DOHH2 (cell line): ENCODE results near the gene NMNAT2.

ENCODE experiments used
- H3F3A ChIP-seq: fragments of 200-600 bp; sonication (generic), shearing (Covaris generic); 2 replicates; pipeline ENCODE4 v1.6.0; 2016; ENCODE audit warnings: antibody characterized with exemption, mild to moderate bottlenecking; ENCODE audit not compliant: control insufficient read depth, insufficient read depth
- H3K27ac ChIP-seq: fragments of 200-600 bp; sonication (generic); 2 replicates; pipeline ENCODE4 v1.5.1; 2014; ENCODE audit warnings: low read depth, mild to moderate bottlenecking, low read length, moderate library complexity
- H3K27me3 ChIP-seq: fragments of 200-600 bp; sonication (generic); 2 replicates; pipeline ENCODE4 v1.6.1; 2014; ENCODE audit warnings: mild to moderate bottlenecking, low read length, mixed read lengths; ENCODE audit not compliant: control insufficient read depth
- H3K36me3 ChIP-seq: fragments of 200-600 bp; sonication (generic); 2 replicates; pipeline ENCODE4 v1.6.1; 2014; ENCODE audit warnings: mild to moderate bottlenecking, low read length, moderate library complexity, mixed read lengths; ENCODE audit not compliant: control insufficient read depth
- H3K4me1 ChIP-seq: fragments of 200-600 bp; sonication (generic); 2 replicates; pipeline ENCODE4 v1.6.1; 2014; ENCODE audit warnings: mild to moderate bottlenecking, low read length, mixed read lengths; ENCODE audit not compliant: control insufficient read depth
- H3K4me2 ChIP-seq: fragments of 200-600 bp; sonication (generic); 2 replicates; pipeline ENCODE4 v1.6.0; 2014; ENCODE audit warnings: mild to moderate bottlenecking, low read length, moderate library complexity
- H3K4me3 ChIP-seq: fragments of 200-600 bp; sonication (generic); 2 replicates; pipeline ENCODE4 v1.5.1; 2014; ENCODE audit warnings: mild to moderate bottlenecking, low read length, mixed read lengths
- H3K79me2 ChIP-seq: fragments of 200-600 bp; sonication (generic); 2 replicates; pipeline ENCODE4 v1.6.1; 2014; ENCODE audit warnings: mild to moderate bottlenecking, low read length, mixed read lengths; ENCODE audit not compliant: control insufficient read depth
- H3K9me2 ChIP-seq: fragments of 200-600 bp; sonication (generic); replicated peaks from 2 replicates; pipeline ENCODE4 v1.6.1; 2014; ENCODE audit warnings: mild to moderate bottlenecking, low read length, mixed read lengths; ENCODE audit not compliant: control insufficient read depth
- H3K9me3 ChIP-seq: fragments of 200-600 bp; sonication (generic); 2 replicates; pipeline ENCODE4 v1.6.1; 2014; ENCODE audit warnings: antibody characterized with exemption, low read length, mixed read lengths; ENCODE audit not compliant: control insufficient read depth, insufficient read depth
- H4K20me1 ChIP-seq: fragments of 200-600 bp; sonication (generic); 2 replicates; pipeline ENCODE4 v1.6.0; 2014; ENCODE audit warnings: low read depth, mild to moderate bottlenecking, antibody characterized with exemption, low read length, moderate library complexity; ENCODE audit not compliant: control insufficient read depth, insufficient read depth
- EZH2phosphoT487 ChIP-seq: fragments of 200-600 bp; sonication (generic); IDR thresholded peaks from 2 replicates; pipeline ENCODE4 v1.6.1; 2017; ENCODE audit warnings: borderline replicate concordance, mild to moderate bottlenecking, antibody characterized with exemption, low read length, moderate library complexity, mixed read lengths
- TF ChIP-seq, protein P1 (sequence below): fragments of 200-600 bp; sonication (generic); IDR thresholded peaks from one replicate; pipeline ENCODE4 v1.5.1; 2014; ENCODE audit warnings: antibody characterized with exemption, mild to moderate bottlenecking, low read depth, low read length; ENCODE audit not compliant: poor library complexity, severe bottlenecking

The NMNAT2 gene

DNA sequence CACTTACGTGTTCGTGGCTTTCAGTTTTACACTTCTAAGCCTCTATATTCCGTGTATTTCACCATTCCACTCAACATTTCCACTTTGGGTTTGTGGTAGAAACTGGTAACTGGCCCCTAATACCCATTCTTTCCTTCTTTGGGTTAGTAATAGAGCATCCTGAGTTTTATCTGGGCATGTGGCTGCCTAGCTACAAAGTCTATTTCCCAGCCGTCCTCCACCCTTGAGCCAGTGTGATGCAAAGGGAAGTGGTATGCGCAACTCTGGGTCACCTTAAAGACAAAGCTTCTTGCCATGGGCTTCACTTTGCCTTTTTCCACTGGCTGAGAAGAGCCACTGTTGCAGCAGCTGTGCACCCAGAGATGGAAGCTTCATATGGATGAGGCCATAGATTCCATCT is 158.3 kb downstream of the NMNAT2 start:
- Histone ChIP-seq H4K20me1 (no peaks in the 10 kb centered on the region), H3K9me2 (no peaks in the 10 kb centered on the region), H3K9me3 (peaks cover 2% of the 10 kb centered on the region)

DNA sequence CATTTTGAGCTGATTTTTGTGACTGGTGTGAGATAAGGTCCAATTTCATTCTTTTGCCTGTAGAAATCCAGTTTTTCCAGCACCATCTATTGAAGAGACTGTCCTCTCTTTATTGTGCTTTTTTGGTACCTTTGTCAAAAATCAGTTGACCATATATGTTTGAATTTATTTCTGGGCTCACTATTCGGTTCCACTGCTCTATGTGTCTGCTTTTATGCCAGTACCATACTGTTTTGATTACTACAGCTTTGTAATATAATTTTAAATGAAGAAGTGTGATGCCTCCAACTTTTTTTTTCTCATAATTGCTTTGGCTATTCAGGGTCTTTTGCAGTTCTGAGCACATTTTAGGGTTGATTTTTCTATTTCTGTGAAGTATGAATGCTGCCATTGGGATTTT is 163.1 kb downstream of the NMNAT2 start:
- H3F3A ChIP-seq = no peaks in the 10 kb centered on the region
- peaks cover 4% of the 10 kb centered on the region for H3K9me3 ChIP-seq
- no peaks in the 10 kb centered on the region for H3K79me2 ChIP-seq
- H3K27me3 ChIP-seq = peaks cover 11% of the 10 kb centered on the region; the same call in 1 of the 2 replicates
- no peaks in the 10 kb centered on the region for H3K9me2 ChIP-seq
- no peak for TF ChIP-seq EZH2phosphoT487
- TF ChIP-seq, protein P1, sequence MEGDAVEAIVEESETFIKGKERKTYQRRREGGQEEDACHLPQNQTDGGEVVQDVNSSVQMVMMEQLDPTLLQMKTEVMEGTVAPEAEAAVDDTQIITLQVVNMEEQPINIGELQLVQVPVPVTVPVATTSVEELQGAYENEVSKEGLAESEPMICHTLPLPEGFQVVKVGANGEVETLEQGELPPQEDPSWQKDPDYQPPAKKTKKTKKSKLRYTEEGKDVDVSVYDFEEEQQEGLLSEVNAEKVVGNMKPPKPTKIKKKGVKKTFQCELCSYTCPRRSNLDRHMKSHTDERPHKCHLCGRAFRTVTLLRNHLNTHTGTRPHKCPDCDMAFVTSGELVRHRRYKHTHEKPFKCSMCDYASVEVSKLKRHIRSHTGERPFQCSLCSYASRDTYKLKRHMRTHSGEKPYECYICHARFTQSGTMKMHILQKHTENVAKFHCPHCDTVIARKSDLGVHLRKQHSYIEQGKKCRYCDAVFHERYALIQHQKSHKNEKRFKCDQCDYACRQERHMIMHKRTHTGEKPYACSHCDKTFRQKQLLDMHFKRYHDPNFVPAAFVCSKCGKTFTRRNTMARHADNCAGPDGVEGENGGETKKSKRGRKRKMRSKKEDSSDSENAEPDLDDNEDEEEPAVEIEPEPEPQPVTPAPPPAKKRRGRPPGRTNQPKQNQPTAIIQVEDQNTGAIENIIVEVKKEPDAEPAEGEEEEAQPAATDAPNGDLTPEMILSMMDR = no peak
- no peak overlapping the region for H3K27ac ChIP-seq
- H3K4me1 ChIP-seq = no peaks in the 10 kb centered on the region
- no peak overlapping the region for H3K4me2 ChIP-seq
- no peak overlapping the region for H3K4me3 ChIP-seq
- H4K20me1 ChIP-seq = no peaks in the 10 kb centered on the region
- no peaks in the 10 kb centered on the region for H3K36me3 ChIP-seq

More for the DNA sequence above, 158.3 kb downstream of the NMNAT2 start:
- Histone ChIP-seq H3K36me3 (no peaks in the 10 kb centered on the region), H3K4me1 (no peaks in the 10 kb centered on the region), H3K4me2 (no peak overlapping the region), H3K27me3 (0 out of 2 replicates have a peak, but pooled peaks cover 5% of the 10 kb centered on the region), H3K79me2 (no peaks in the 10 kb centered on the region), H3K27ac (no peak overlapping the region), H3K4me3 (no peak overlapping the region), H3F3A (no peaks in the 10 kb centered on the region)
- TF ChIP-seq, protein P1 = no peak
- TF ChIP-seq EZH2phosphoT487 = no peak

DNA sequence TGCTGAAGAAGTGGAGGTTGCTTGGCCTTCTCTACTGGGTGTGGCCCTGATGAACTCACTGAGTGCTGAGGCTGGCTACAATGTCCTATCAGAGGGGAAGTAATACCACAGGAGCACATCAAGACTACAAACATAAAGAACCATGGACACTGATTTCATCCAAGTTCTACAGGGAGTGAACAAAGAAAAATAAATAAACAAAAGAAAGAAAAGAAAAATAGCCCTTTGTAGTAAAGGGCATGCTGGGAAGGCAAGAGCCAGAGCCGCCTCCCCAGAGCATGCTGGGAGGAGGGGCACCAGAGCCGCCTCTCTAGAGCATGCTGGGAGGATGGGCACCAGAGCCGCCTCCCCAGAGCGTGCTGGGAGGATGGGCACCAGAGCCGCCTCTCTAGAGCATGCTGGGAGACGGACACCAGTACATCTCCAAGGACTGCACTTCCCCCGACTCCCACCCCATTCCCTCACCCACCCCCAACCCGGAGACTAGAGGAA is 166.2 kb downstream of the NMNAT2 start:
- Histone ChIP-seq H3K79me2 (no peaks in the 10 kb centered on the region), H3K36me3 (no peaks in the 10 kb centered on the region), H3K9me3 (peaks cover 4% of the 10 kb centered on the region), H3K9me2 (no peaks in the 10 kb centered on the region), H3K27ac (no peak overlapping the region), H3K27me3 (peaks cover 20% of the 10 kb centered on the region), H3K4me3 (no peak overlapping the region), H3K4me2 (no peak overlapping the region), H3K4me1 (no peaks in the 10 kb centered on the region), H4K20me1 (no peaks in the 10 kb centered on the region), H3F3A (no peaks in the 10 kb centered on the region)
- no peak for TF ChIP-seq EZH2phosphoT487
- TF ChIP-seq, protein P1 = no peak
